Measurements from ENCODE around the gene CYP19A1. TPM values are rescaled to one million over a fixed set of nuclear protein-coding genes. Genes with fewer than 3 reads are reported as not detected.

CYP19A1 gene
- polyA plus RNA-seq, 2 donors = 0.05 TPM; not detected in 1

- no peaks in the 10 kb centered on the region for H3K27me3 ChIP-seq (ENCODE audit: control insufficient read depth in 1 of 2, insufficient read depth in 2 of 2, low read length in 2 of 2)
- H3K4me3 ChIP-seq (ENCODE audit: low read depth in 1 of 2, low read length in 2 of 2) = no peak overlapping the region
- H3K36me3 ChIP-seq (ENCODE audit: control insufficient read depth in 2 of 2, insufficient read depth in 2 of 2, low read length in 1 of 2) = no peaks in the 10 kb centered on the region
- no peak overlapping the region for H3K27ac ChIP-seq (ENCODE audit: low read depth in 2 of 2, low read length in 1 of 2)
- H3K9me3 ChIP-seq (ENCODE audit: control insufficient read depth in 2 of 2, insufficient read depth in 1 of 2, low read depth in 1 of 2, low read length in 1 of 2) = no peaks in the 10 kb centered on the region
- 79 to 86% methylated on average over 6 of the region's 6 CpGs for WGBS, 2 donors
- H3K4me1 ChIP-seq (ENCODE audit: control insufficient read depth in 2 of 2, insufficient read depth in 2 of 2, low read length in 1 of 2) = no peaks in the 10 kb centered on the region
These were observed 138.9 kb downstream of the CYP19A1 start for GRCh38 chr15:51199541-51199940.

- Histone ChIP-seq H3K36me3 (ENCODE audit: control insufficient read depth in 2 of 2, insufficient read depth in 2 of 2, low read length in 1 of 2) (no peaks in the 10 kb centered on the region), H3K27me3 (ENCODE audit: control insufficient read depth in 1 of 2, insufficient read depth in 2 of 2, low read length in 2 of 2) (no peaks in the 10 kb centered on the region), H3K27ac (ENCODE audit: low read depth in 2 of 2, low read length in 1 of 2) (no peak overlapping the region), H3K9me3 (ENCODE audit: control insufficient read depth in 2 of 2, insufficient read depth in 1 of 2, low read depth in 1 of 2, low read length in 1 of 2) (no peaks in the 10 kb centered on the region), H3K4me3 (ENCODE audit: low read depth in 1 of 2, low read length in 2 of 2) (no peak overlapping the region), H3K4me1 (ENCODE audit: control insufficient read depth in 2 of 2, insufficient read depth in 2 of 2, low read length in 1 of 2) (no peaks in the 10 kb centered on the region)
- WGBS, 2 donors = 69% methylated on average over 6 of the region's 6 CpGs
These were observed 139.6 kb downstream of the CYP19A1 start for GRCh38 chr15:51198701-51199232.

- Histone ChIP-seq H3K36me3 (ENCODE audit: control insufficient read depth in 2 of 2, insufficient read depth in 2 of 2, low read length in 1 of 2) (no peaks in the 10 kb centered on the region), H3K4me3 (ENCODE audit: low read depth in 1 of 2, low read length in 2 of 2) (no peak overlapping the region), H3K9me3 (ENCODE audit: control insufficient read depth in 2 of 2, insufficient read depth in 1 of 2, low read depth in 1 of 2, low read length in 1 of 2) (no peaks in the 10 kb centered on the region), H3K27ac (ENCODE audit: low read depth in 2 of 2, low read length in 1 of 2) (no peak overlapping the region), H3K4me1 (ENCODE audit: control insufficient read depth in 2 of 2, insufficient read depth in 2 of 2, low read length in 1 of 2) (peaks cover 0 to under 1% of the 10 kb centered on the region in 2 donors), H3K27me3 (ENCODE audit: control insufficient read depth in 1 of 2, insufficient read depth in 2 of 2, low read length in 2 of 2) (no peaks in the 10 kb centered on the region)
- WGBS, 2 donors = 56 to 58% methylated on average over 3 of the region's 3 CpGs
These were observed 142.9 kb downstream of the CYP19A1 start for GRCh38 chr15:51195459-51195858.

GRCh38 chr15:51193979-51194378 lies 144.4 kb downstream of the CYP19A1 start:
- no peaks in the 10 kb centered on the region for H3K9me3 ChIP-seq (ENCODE audit: control insufficient read depth in 2 of 2, insufficient read depth in 1 of 2, low read depth in 1 of 2, low read length in 1 of 2)
- WGBS, 2 donors = 70 to 84% methylated on average over 2 of the region's 2 CpGs
- no peaks in the 10 kb centered on the region for H3K27me3 ChIP-seq (ENCODE audit: control insufficient read depth in 1 of 2, insufficient read depth in 2 of 2, low read length in 2 of 2)
- no peaks in the 10 kb centered on the region for H3K36me3 ChIP-seq (ENCODE audit: control insufficient read depth in 2 of 2, insufficient read depth in 2 of 2, low read length in 1 of 2)
- no peak overlapping the region for H3K4me3 ChIP-seq (ENCODE audit: low read depth in 1 of 2, low read length in 2 of 2)
- H3K4me1 ChIP-seq (ENCODE audit: control insufficient read depth in 2 of 2, insufficient read depth in 2 of 2, low read length in 1 of 2) = peaks cover 0 to 2% of the 10 kb centered on the region in 2 donors
- no peak overlapping the region for H3K27ac ChIP-seq (ENCODE audit: low read depth in 2 of 2, low read length in 1 of 2)

- H3K9me3 ChIP-seq (ENCODE audit: control insufficient read depth in 2 of 2, insufficient read depth in 1 of 2, low read depth in 1 of 2, low read length in 1 of 2) = no peaks in the 10 kb centered on the region
- H3K36me3 ChIP-seq (ENCODE audit: control insufficient read depth in 2 of 2, insufficient read depth in 2 of 2, low read length in 1 of 2) = no peaks in the 10 kb centered on the region
- H3K27ac ChIP-seq (ENCODE audit: low read depth in 2 of 2, low read length in 1 of 2) = no peak overlapping the region
- 54 to 68% methylated on average over 6 of the region's 6 CpGs for WGBS, 2 donors
- no peaks in the 10 kb centered on the region for H3K27me3 ChIP-seq (ENCODE audit: control insufficient read depth in 1 of 2, insufficient read depth in 2 of 2, low read length in 2 of 2)
- H3K4me1 ChIP-seq (ENCODE audit: control insufficient read depth in 2 of 2, insufficient read depth in 2 of 2, low read length in 1 of 2) = peaks cover 0 to 2% of the 10 kb centered on the region in 2 donors
- no peak overlapping the region for H3K4me3 ChIP-seq (ENCODE audit: low read depth in 1 of 2, low read length in 2 of 2)
These were observed 144.9 kb downstream of the CYP19A1 start for GRCh38 chr15:51193526-51193925.

GRCh38 chr15:51192521-51193280 lies 145.7 kb downstream of the CYP19A1 start:
- Histone ChIP-seq H3K27ac (ENCODE audit: low read depth in 2 of 2, low read length in 1 of 2) (no peak overlapping the region), H3K36me3 (ENCODE audit: control insufficient read depth in 2 of 2, insufficient read depth in 2 of 2, low read length in 1 of 2) (no peaks in the 10 kb centered on the region), H3K27me3 (ENCODE audit: control insufficient read depth in 1 of 2, insufficient read depth in 2 of 2, low read length in 2 of 2) (no peaks in the 10 kb centered on the region), H3K4me3 (ENCODE audit: low read depth in 1 of 2, low read length in 2 of 2) (no peak overlapping the region), H3K4me1 (ENCODE audit: control insufficient read depth in 2 of 2, insufficient read depth in 2 of 2, low read length in 1 of 2) (peaks cover 0 to 2% of the 10 kb centered on the region in 2 donors), H3K9me3 (ENCODE audit: control insufficient read depth in 2 of 2, insufficient read depth in 1 of 2, low read depth in 1 of 2, low read length in 1 of 2) (no peaks in the 10 kb centered on the region)
- WGBS, 2 donors = 31 to 32% methylated on average over 14 of the region's 14 CpGs

GRCh38 chr15:51191766-51192165 lies 146.6 kb downstream of the CYP19A1 start:
- no peak overlapping the region for H3K27ac ChIP-seq (ENCODE audit: low read depth in 2 of 2, low read length in 1 of 2)
- H3K4me1 ChIP-seq (ENCODE audit: control insufficient read depth in 2 of 2, insufficient read depth in 2 of 2, low read length in 1 of 2) = peaks cover 0 to 2% of the 10 kb centered on the region in 2 donors
- H3K4me3 ChIP-seq (ENCODE audit: low read depth in 1 of 2, low read length in 2 of 2) = no peak overlapping the region
- no peaks in the 10 kb centered on the region for H3K27me3 ChIP-seq (ENCODE audit: control insufficient read depth in 1 of 2, insufficient read depth in 2 of 2, low read length in 2 of 2)
- H3K9me3 ChIP-seq (ENCODE audit: control insufficient read depth in 2 of 2, insufficient read depth in 1 of 2, low read depth in 1 of 2, low read length in 1 of 2) = no peaks in the 10 kb centered on the region
- H3K36me3 ChIP-seq (ENCODE audit: control insufficient read depth in 2 of 2, insufficient read depth in 2 of 2, low read length in 1 of 2) = no peaks in the 10 kb centered on the region
- 56 to 63% methylated on average over 8 to 9 of the region's 9 CpGs for WGBS, 2 donors

- Histone ChIP-seq H3K27me3 (ENCODE audit: control insufficient read depth in 1 of 2, insufficient read depth in 2 of 2, low read length in 2 of 2) (no peaks in the 10 kb centered on the region), H3K4me1 (ENCODE audit: control insufficient read depth in 2 of 2, insufficient read depth in 2 of 2, low read length in 1 of 2) (peaks cover 0 to 2% of the 10 kb centered on the region in 2 donors), H3K36me3 (ENCODE audit: control insufficient read depth in 2 of 2, insufficient read depth in 2 of 2, low read length in 1 of 2) (no peaks in the 10 kb centered on the region), H3K27ac (ENCODE audit: low read depth in 2 of 2, low read length in 1 of 2) (no peak overlapping the region), H3K9me3 (ENCODE audit: control insufficient read depth in 2 of 2, insufficient read depth in 1 of 2, low read depth in 1 of 2, low read length in 1 of 2) (no peaks in the 10 kb centered on the region), H3K4me3 (ENCODE audit: low read depth in 1 of 2, low read length in 2 of 2) (no peak overlapping the region)
- WGBS, 2 donors = 74 to 84% methylated on average over 7 of the region's 7 CpGs
These were observed 147.2 kb downstream of the CYP19A1 start for GRCh38 chr15:51191072-51191670.

- H3K27me3 ChIP-seq (ENCODE audit: control insufficient read depth in 1 of 2, insufficient read depth in 2 of 2, low read length in 2 of 2) = no peaks in the 10 kb centered on the region
- H3K4me3 ChIP-seq (ENCODE audit: low read depth in 1 of 2, low read length in 2 of 2) = no peak overlapping the region
- no peaks in the 10 kb centered on the region for H3K36me3 ChIP-seq (ENCODE audit: control insufficient read depth in 2 of 2, insufficient read depth in 2 of 2, low read length in 1 of 2)
- 70 to 72% methylated on average over 8 of the region's 8 CpGs for WGBS, 2 donors
- peaks cover 0 to 2% of the 10 kb centered on the region in 2 donors for H3K4me1 ChIP-seq (ENCODE audit: control insufficient read depth in 2 of 2, insufficient read depth in 2 of 2, low read length in 1 of 2)
- H3K9me3 ChIP-seq (ENCODE audit: control insufficient read depth in 2 of 2, insufficient read depth in 1 of 2, low read depth in 1 of 2, low read length in 1 of 2) = no peaks in the 10 kb centered on the region
- H3K27ac ChIP-seq (ENCODE audit: low read depth in 2 of 2, low read length in 1 of 2) = no peak overlapping the region
These were observed 147.8 kb downstream of the CYP19A1 start for GRCh38 chr15:51190424-51191068.

Data from esophagus (tissue), 2 donors.